COR-L47 (cell line): ENCODE results near the gene PDE3A.

ENCODE experiments used
- DNase-seq: peaks from one replicate; lab custom pipeline; 2025; lab: John Stamatoyannopoulos, UW

Gene PDE3A

DNA sequence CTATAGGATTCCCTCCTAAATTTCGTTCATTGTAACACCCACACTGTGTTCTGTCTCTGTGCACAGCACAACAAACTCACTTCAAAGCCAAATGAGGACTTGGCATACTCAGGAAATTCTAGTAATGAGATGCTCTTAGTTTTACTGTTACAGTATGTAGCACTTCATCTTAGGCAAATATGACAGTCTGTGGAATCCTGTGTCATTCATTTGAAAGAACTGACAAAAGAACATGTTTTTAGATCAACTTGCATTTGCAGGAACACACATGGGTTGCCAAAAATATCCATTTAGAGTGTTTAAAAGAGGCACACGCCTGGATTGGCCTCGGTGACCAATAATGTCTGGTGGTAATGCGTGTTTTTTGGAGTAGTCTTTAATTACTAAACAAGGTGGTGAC, 56.5 kb downstream of the PDE3A start:
- DNase-seq: no peak

DNA sequence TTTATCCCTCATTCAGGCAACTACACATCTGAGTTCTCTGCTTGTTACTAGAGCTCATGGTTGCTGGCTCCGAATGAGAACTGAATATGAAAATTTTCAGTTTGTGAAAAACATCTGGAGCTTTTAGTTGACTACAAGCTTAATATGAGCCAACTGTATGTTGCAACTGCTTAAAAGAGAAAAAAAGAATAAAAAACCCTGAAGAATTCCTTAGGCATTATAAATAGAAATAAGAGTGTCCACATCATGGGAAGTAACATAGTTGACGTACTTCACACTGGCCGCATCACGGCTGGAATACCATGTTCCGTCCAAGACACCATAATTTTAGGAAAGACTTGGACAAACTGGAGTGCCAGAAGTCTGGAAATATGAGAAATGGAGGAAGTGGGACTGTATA, 57.9 kb downstream of the PDE3A start:
- no peak for DNase-seq

- DNase-seq: no peak
These were observed 58.6 kb downstream of the PDE3A start for GRCh38 chr12:20426957-20427356.

DNA sequence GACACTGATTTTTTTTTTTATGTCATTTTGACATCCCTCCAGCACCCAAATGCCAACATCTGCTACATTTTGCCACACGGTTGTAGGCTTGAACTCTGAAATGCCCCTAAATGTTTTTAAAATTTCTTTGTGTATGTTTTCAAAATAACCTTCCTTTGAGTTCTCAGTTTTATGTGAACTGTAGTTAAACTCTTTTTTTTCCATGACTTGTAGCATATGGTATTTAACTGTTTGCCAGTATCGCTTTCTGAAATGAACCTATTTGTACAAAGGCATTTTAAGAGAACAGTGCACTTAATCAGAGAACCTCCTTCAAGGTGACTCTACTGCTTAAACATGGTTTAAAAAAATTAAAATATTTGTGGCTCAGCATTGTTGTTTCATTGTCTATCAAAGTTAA, 61.5 kb downstream of the PDE3A start:
- no peak for DNase-seq

DNA sequence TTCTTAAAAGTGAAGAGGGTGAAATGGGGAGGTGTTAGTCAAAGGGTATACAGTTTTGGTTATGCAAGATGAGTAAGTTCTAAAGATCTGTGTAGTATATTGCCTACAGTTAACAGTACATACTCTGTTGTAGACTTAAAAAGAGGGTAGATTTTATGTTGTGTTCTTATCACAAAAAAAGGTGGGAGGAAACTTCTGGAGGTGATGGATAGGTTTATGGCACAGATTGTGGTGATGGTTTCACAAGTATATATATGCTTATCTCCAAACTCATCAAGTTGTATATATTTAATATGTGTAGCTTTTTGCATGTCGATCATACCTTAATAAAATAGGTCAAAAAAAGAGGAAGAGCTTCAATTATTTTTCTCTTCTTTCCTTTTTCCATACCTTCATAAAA, 64.0 kb downstream of the PDE3A start:
- DNase-seq: no peak

GRCh38 chr12:20434996-20435395, 66.7 kb downstream of the PDE3A start:
- no peak for DNase-seq

GRCh38 chr12:20436316-20436715, 68.0 kb downstream of the PDE3A start:
- DNase-seq: no peak

GRCh38 chr12:20438299-20438779, 70.0 kb downstream of the PDE3A start:
- DNase-seq: no peak

DNA sequence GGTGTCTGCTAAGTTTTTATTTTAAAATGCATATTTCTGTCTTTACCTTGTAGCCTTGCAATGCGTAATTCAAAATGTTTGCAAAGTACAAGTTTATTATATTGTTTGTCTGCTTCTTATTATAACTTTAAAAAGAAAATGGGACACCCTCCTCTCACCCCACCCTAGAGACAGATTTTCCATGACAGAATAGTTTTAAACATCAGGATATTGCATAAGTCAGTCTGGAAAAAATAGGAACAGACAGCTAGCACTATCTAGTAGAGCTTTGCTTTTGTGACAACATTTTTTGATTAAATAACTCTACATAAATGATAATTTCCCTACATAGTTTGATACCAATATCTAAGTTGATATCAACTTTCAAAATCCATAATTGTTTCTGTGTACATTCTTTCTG, 71.3 kb downstream of the PDE3A start:
- DNase-seq: no peak

GRCh38 chr12:20440408-20440807, 72.1 kb downstream of the PDE3A start:
- DNase-seq: no peak

- DNase-seq: no peak
These were observed 74.0 kb downstream of the PDE3A start for GRCh38 chr12:20442322-20442721.

- no peak for DNase-seq
These were observed 74.9 kb downstream of the PDE3A start for GRCh38 chr12:20443255-20443654.

GRCh38 chr12:20443792-20444191, 75.5 kb downstream of the PDE3A start:
- no peak for DNase-seq

GRCh38 chr12:20444595-20445170, 76.3 kb downstream of the PDE3A start:
- DNase-seq: no peak

DNA sequence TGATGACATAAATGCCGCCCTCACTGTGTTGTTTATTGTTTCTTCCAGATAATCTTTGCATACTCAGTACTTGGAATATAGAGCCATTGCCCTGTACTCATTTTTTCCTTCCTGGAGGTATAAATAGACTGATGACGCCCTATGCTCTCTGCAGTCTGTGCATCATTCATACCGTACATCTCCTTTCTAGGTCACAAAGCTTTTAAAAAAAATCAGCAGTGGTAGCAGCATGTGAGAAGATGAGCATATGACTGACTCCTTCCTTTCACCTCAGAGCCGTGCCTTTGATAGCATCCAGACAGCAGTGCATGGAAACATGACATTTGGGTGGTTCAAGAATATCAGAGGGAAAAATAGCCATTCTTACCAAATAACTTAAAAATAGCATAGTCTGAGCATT, 77.3 kb downstream of the PDE3A start:
- DNase-seq: no peak

DNA sequence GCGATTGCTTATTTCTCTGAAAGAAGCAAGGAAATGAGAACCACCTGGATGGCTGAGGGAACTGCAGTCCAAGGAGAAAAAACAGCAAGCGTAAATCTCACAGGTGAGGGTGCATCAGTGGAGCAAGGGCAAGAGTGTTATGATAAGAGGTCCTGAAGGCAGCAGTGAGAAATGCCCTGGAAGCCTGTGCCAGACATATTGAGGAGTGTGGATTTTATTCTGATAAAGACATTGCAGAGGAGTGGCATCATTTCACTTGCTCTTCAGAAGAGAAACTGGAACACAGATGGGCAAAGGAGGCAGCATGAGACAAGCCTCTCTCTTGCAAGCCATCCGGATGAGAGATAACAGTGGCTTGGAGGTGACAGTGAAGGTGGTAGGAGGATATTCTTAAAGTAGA, 78.5 kb downstream of the PDE3A start:
- no peak for DNase-seq

DNA sequence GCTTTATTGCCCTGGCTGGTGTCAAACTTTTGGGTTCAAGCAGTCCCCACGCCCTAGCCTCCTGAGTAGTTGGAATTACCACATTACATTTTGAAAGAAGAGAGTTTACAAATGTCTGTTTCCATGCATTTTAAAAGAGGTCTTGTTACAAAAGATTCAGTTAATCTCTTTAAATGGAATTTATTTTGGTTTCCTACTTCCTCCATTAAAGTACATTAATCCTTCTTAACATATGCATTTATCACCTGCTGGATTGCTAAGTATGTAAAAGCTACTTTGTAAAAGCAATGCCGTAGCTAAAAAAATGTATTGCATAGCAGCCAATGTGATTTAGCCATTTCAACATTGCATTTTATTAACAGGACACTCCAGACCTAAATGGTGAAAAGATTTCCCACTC, 80.4 kb downstream of the PDE3A start:
- DNase-seq: no peak

GRCh38 chr12:20450591-20451180, 82.3 kb downstream of the PDE3A start:
- DNase-seq: no peak

GRCh38 chr12:20451761-20452160, 83.4 kb downstream of the PDE3A start:
- no peak for DNase-seq

DNA sequence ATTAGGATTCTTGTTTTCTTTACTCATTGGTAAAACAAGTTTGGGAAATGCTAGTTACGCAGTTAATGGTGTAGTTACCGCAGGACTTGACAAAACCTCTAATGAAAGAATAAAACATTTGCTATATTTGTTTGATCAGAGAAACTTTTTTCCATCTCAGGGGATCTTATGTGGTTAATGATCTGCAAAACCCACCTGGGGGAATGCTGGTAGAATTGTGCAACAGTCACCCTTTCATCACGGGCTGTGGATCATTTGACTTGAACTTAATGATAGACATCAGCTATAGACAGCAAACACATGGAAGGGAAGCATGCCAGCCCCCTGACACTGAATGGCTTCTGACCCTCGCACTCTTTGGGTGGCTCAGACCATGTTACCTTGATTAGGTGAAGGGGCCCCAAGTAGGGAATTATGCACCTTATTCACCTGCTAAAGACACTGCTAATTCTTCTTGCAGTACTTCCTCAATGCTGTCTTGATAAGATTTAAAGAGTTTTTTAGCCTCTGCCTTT, 84.2 kb downstream of the PDE3A start:
- no peak for DNase-seq

DNA sequence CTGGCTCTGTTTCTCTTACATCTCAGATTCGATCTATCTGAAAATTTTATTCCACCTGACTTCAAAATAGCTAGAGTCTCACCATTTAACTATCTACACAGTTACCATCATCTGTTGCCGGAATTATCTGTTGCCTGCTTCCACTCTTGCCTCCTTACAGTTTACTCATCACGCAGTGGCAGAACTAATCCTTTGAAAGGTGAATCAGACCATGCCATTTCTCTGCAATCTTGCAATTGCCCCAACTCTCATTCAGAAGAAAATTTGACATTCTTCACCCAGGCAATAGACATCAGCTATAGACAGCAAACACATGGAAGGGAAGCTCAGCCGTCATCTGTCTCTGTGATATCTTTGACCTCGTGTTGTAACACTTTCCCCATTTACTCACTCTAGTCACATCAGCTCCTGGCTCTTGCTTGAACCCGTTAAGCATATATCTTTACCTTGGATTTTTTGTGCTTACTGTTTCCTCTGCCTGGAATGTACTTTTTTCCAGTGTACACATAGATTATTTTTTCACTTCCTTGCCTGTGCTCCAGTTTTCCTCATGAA, 85.5 kb downstream of the PDE3A start:
- no peak for DNase-seq

DNA sequence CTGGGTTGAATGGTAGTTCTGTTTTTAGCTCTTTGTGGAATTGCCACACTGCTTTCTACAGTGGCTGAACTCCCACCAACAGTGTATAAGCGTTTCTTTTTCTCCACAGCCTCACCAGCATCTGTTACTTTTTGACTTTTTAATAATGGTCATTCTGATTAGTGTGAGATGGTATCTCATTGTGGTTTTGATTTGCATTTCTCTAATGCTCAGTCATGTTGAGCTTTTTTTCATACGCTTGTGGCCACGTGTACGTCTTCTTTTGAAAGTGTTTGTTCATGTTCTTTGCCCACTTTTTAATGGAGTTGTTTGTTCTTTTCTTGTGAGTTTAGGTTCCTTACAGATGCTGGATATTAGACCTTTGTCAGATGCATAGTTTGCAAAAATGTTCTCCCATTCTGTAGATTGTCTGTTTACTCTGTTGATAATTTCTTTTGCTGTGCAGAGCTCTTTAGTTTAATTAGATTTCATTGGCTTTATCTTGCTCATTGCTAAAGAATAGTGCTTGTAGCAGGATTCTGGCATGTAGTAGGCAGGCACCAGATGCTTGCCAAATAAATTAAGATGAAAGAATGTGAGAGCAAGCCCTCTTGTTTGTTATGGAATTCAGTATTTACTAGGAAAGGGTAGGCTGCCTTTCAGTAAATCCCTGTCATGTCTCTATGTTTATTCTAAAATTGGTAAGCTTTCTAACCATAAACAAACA, 86.8 kb downstream of the PDE3A start:
- no peak for DNase-seq

GRCh38 chr12:20457582-20457981, 89.2 kb downstream of the PDE3A start:
- no peak for DNase-seq
